GM12891 (cell line): Measurements from ENCODE around the gene NOX4.
"Not testable (repeated sequence)": the region's sequence is repeated elsewhere in the genome, so short reads cannot be mapped to it uniquely, and the experiment has no call there.

Experiments used
- POLR2A ChIP-seq: IDR thresholded peaks from 2 replicates; pipeline ENCODE4 v1.6.1; 2011; ENCODE audit warnings: low read depth, low read length, control low read depth
- POLR2AphosphoS5 ChIP-seq: IDR thresholded peaks from 2 replicates; pipeline ENCODE4 v1.6.1; 2011; ENCODE audit warnings: low read depth, low read length, control low read depth

- not testable (repeated sequence) for TF ChIP-seq POLR2A, POLR2AphosphoS5
Measured at GRCh38 chr11:89354513-89354912, 136.7 kb downstream of the NOX4 start.
